ENCODE measurements around the gene SORCS2.

SORCS2 gene

GRCh38 chr4:7782783-7783182, 590.4 kb downstream of the SORCS2 start:
- Histone ChIP-seq H3K36me3 (replicated peaks; ENCODE audit: low read depth, low read length) (no peaks in the 10 kb centered on the region), H3K79me2 (ENCODE audit: low read length) (no peaks in the 10 kb centered on the region), H3K9me3 (ENCODE audit: insufficient read depth, low read length) (no peaks in the 10 kb centered on the region), H3K4me3 (ENCODE audit: low read length) (no peak overlapping the region), H2AFZ (ENCODE audit: low read depth, low read length) (no peak overlapping the region), H3K9ac (ENCODE audit: low read length) (no peak overlapping the region), H3K27me3 (ENCODE audit: low read depth, low read length) (no peaks in the 10 kb centered on the region), H3K4me2 (ENCODE audit: low read length) (no peak overlapping the region), H4K20me1 (ENCODE audit: insufficient read depth, low read length) (no peaks in the 10 kb centered on the region), H3K4me1 (ENCODE audit: low read length) (no peaks in the 10 kb centered on the region), H3K27ac (ENCODE audit: low read length) (no peak overlapping the region)
- TF ChIP-seq, protein P1, sequence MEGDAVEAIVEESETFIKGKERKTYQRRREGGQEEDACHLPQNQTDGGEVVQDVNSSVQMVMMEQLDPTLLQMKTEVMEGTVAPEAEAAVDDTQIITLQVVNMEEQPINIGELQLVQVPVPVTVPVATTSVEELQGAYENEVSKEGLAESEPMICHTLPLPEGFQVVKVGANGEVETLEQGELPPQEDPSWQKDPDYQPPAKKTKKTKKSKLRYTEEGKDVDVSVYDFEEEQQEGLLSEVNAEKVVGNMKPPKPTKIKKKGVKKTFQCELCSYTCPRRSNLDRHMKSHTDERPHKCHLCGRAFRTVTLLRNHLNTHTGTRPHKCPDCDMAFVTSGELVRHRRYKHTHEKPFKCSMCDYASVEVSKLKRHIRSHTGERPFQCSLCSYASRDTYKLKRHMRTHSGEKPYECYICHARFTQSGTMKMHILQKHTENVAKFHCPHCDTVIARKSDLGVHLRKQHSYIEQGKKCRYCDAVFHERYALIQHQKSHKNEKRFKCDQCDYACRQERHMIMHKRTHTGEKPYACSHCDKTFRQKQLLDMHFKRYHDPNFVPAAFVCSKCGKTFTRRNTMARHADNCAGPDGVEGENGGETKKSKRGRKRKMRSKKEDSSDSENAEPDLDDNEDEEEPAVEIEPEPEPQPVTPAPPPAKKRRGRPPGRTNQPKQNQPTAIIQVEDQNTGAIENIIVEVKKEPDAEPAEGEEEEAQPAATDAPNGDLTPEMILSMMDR (IDR thresholded peaks at IDR 0.05; ENCODE audit: low read depth, low read length), result no peak
- no peak for TF ChIP-seq EZH2phosphoT487 (IDR thresholded peaks at IDR 0.05; ENCODE audit: low read depth)

DNA sequence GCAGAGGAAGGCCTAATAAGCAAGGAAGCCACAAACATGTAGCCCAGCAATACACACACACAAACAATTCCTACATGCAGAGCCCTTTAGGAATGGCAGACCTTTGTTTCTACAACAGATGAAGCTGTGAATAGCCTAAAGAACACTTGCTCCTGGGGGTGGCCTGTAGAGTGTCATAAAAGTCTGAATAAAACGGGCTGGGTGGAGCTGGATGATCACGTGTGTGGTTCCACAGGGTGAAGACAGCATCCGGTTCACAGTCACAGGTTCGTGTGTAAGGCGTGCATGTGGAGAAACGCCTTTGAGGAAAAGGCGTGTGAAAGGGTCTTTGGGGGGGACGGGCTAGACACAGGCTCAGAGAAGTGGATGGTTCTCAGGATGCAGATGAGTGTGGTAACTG, 591.2 kb downstream of the SORCS2 start:
- Histone ChIP-seq H2AFZ (ENCODE audit: low read depth, low read length) (no peak overlapping the region), H3K4me3 (ENCODE audit: low read length) (no peak overlapping the region), H3K9ac (ENCODE audit: low read length) (no peak overlapping the region), H3K79me2 (ENCODE audit: low read length) (no peaks in the 10 kb centered on the region), H3K4me1 (ENCODE audit: low read length) (no peaks in the 10 kb centered on the region), H3K27me3 (ENCODE audit: low read depth, low read length) (no peaks in the 10 kb centered on the region), H3K27ac (ENCODE audit: low read length) (no peak overlapping the region), H3K9me3 (ENCODE audit: insufficient read depth, low read length) (no peaks in the 10 kb centered on the region), H3K36me3 (replicated peaks; ENCODE audit: low read depth, low read length) (no peaks in the 10 kb centered on the region), H3K4me2 (ENCODE audit: low read length) (no peak overlapping the region), H4K20me1 (ENCODE audit: insufficient read depth, low read length) (no peaks in the 10 kb centered on the region)
- TF ChIP-seq, protein P1 (IDR thresholded peaks at IDR 0.05; ENCODE audit: low read depth, low read length), result no peak
- no peak for TF ChIP-seq EZH2phosphoT487 (IDR thresholded peaks at IDR 0.05; ENCODE audit: low read depth)

- TF ChIP-seq EZH2phosphoT487 (IDR thresholded peaks at IDR 0.05; ENCODE audit: low read depth), result no peak
- TF ChIP-seq, protein P1 (IDR thresholded peaks at IDR 0.05; ENCODE audit: low read depth, low read length), result no peak
- Histone ChIP-seq H3K4me3 (ENCODE audit: low read length) (no peak overlapping the region), H3K4me1 (ENCODE audit: low read length) (no peaks in the 10 kb centered on the region), H3K9me3 (ENCODE audit: insufficient read depth, low read length) (no peaks in the 10 kb centered on the region), H3K79me2 (ENCODE audit: low read length) (no peaks in the 10 kb centered on the region), H3K4me2 (ENCODE audit: low read length) (no peak overlapping the region), H3K27ac (ENCODE audit: low read length) (no peak overlapping the region), H3K9ac (ENCODE audit: low read length) (no peak overlapping the region), H3K36me3 (replicated peaks; ENCODE audit: low read depth, low read length) (no peaks in the 10 kb centered on the region), H3K27me3 (ENCODE audit: low read depth, low read length) (no peaks in the 10 kb centered on the region), H4K20me1 (ENCODE audit: insufficient read depth, low read length) (no peaks in the 10 kb centered on the region), H2AFZ (ENCODE audit: low read depth, low read length) (no peak overlapping the region)
Measured at GRCh38 chr4:7784131-7784870, 592.0 kb downstream of the SORCS2 start.

DNA sequence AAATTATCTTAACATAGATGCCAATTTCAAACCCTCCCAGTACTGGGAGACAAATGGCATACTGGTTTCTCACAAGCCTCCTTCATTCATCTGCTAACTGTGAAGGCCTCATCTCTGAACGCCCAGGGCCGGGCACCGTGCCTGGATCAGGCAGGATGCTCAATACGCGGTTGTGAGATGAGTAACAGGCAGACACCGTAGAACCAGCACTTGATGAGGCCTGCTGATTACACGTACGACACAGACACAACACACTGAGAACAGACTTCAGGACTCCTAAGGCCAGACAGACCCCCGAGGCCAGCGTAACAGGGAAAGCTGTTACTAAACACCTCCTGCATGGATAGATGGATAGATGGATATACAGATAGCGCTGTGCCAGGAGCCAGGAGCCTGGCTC, 592.7 kb downstream of the SORCS2 start:
- Histone ChIP-seq H3K27me3 (ENCODE audit: low read depth, low read length) (no peaks in the 10 kb centered on the region), H4K20me1 (ENCODE audit: insufficient read depth, low read length) (no peaks in the 10 kb centered on the region), H2AFZ (ENCODE audit: low read depth, low read length) (no peak overlapping the region), H3K4me3 (ENCODE audit: low read length) (no peak overlapping the region), H3K27ac (ENCODE audit: low read length) (no peak overlapping the region), H3K4me2 (ENCODE audit: low read length) (no peak overlapping the region), H3K9ac (ENCODE audit: low read length) (no peak overlapping the region), H3K4me1 (ENCODE audit: low read length) (no peaks in the 10 kb centered on the region), H3K79me2 (ENCODE audit: low read length) (no peaks in the 10 kb centered on the region), H3K36me3 (replicated peaks; ENCODE audit: low read depth, low read length) (no peaks in the 10 kb centered on the region), H3K9me3 (ENCODE audit: insufficient read depth, low read length) (no peaks in the 10 kb centered on the region)
- no peak for TF ChIP-seq EZH2phosphoT487 (IDR thresholded peaks at IDR 0.05; ENCODE audit: low read depth)
- TF ChIP-seq, protein P1 (IDR thresholded peaks at IDR 0.05; ENCODE audit: low read depth, low read length), result no peak
